GM19397 (cell line): ENCODE results near the gene PDE2A.

Experiments
- ATAC-seq: cut with Tn5 transposase; IDR thresholded peaks from one replicate; pipeline ENCODE4 v1.9.1; 2021; ENCODE audit warnings: mild to moderate bottlenecking, moderate library complexity; ENCODE audit not compliant: unreplicated experiment

PDE2A gene

DNA sequence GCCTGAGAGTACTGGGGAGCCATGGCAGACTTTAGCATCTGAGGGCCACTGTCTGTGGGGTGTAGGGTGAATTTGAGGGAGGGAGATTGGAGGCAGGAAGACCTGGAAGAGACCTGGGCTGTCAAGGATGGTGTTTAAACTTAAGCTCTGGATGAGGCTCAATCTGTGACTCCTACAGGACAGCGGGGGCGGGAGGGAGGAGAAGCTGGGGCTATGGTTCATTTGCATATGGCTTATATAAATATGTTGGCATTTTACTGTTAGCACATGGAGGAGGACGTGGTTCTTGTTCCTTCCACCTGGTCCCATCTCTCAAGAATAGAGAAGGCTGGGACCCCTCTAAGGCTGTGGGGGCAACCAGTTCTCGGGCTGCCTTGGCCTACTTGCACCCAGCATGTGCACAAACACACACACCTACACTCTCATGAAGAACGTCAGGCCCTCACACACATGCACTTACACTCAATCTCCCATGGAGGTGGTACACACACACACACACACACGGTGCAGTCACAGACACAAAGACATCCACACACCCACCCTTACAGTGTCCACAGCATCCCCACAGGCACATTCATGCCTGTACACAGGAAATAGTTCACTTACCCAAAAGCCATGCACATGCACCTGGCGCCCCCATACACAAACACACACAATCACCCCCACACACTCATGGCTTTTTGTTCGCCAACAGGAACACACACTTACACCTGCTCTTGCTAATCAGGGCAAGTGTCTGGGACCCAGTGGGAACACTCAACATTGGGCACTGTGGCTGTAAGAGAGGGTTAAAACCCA, 81.3 kb downstream of the PDE2A start:
- no peak for ATAC-seq

DNA sequence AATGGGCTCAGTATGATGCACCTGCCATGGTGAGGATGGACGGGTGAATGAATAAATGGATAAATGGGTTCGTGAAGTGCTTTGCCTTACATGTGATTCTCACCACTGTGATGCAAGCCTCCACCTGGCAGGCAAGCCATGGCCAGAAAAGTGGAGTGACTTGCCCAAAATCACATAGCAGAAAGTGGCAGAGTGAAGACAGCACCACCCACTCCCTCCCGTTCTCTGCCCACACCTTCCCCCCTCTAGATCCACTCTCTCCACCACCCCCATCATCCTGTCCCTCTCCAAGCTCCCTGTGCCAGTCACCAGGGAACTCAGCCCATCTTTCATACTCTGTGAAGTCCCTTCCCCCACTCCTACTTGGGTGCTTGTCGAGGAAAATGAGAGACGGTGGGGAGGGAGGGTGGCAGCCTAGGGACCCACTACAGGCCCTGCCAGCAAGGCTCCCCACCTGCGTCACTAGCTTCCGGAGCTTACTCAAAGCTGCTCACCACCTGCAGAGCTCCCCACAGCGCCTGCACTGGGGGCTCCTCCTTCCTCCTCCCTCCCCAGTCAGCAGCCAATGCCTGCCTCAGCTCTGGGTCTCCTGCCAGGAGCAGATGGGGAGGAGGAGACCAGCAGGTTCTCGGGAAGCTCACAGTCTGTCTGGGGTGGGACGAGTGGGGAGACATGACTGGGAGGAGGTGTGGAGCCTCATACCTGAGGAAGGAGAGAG, 82.3 kb downstream of the PDE2A start:
- no peak for ATAC-seq

DNA sequence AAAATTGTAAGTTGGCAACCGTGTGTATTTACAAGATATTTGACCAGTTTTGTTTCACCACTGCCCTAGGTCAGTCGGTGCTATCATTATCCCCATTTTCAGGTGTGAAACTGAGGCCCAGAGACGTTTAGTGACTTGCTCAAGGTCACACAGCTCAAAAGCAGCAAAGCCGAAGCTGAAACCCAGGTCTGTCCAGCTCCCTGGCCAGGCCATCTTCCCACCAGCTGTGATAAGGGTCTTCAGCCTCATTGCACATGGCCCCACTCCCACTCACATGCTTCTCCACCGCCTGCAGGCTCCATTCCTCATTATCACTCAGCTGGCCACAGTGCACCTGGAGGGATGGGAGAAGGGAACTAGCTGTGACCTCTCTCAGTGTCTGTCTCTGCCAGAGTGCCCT, 83.2 kb downstream of the PDE2A start:
- ATAC-seq = no peak

DNA sequence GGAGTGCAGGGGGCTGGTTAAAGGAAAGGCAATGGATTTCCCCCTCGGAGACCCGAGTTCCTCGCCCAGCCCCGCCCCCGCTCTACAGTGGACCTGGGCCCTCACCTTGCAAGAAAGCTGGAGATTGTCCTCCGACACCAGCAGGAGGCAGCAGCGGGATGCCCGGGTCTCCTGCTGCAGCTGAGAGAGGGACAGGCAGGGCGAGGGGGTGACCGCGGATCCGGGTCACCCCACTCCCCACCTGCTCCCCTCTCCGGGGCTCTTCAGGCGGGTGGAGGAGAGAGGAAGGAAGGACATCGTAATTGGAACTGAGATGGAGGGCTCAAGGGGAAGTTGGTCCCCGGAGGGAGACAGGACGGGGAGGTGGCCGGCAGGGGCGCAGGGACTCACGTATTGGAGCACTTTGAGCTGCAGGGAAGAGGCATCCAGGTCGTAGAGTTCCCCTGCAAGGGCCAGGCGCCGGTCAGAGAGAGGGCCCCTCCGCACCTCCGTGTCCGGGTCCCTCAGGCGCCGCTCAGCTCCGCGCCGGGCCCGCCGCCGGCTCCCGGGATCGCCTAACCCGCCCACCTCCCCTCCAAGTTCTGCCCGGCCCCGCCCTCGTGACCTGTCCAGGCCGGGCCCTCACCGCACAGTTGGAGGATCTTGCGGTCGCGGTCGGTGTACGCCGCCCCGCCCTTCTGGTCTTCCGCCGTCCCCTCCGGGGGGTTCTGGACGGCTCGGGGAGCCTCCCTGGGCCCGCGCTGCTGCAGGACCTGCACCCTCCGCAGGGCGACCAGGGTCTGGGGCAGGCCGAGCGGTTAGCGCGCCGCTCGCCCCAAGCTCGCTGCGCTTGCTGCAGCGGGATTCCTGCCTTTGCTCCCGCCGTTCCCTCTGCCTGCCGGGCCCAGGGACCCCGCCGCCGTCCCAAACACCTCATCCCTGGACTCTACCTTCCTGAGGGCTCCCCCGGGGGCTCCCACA, 84.1 kb downstream of the PDE2A start:
- ATAC-seq = no peak

DNA sequence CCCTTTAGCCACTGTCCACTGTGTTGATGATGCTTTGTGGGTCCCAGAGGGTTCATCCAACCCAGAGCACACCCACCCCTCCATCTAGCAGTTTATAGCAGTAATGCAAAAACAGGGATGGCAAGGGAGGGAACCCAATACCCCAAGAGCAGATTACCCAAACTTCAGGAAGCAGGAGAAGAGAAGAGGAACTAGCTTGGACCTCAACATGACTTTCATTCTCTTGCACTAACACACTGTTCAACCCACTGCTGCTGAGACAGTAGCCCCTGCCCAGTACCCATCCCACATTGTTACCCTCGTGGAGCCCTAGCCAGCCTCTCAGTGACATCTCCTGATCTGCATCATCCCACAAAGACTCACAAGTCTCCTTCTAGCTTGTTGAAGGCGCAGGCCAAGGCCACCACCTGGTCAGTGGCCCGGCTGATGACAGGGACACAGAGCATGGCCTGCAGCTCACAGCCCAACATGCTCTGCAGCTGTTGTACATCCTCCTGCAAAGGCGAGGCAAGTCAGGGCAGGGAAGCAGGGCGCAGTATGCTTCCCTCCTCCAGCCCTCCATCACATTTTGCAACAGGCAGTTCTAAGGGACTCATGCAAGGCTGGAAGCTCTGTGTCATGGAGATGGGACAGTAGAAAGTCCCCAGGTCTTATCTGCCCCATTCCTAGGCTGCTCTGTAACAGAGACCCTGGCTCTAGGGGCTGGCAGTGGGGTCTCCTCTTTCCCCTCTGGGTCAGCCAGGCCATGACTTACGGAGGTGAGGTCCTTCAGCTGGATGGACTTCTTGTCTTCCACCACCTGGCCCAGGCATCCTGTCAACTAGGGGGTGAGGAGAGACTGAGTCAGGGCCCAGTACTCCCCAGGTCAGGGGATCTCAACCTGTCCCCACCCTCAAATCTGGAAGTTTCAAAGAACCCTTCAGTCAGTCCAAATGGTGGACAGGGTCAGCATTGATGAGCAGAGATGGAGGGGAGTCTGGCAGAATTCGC, 85.5 kb downstream of the PDE2A start:
- no peak for ATAC-seq

DNA sequence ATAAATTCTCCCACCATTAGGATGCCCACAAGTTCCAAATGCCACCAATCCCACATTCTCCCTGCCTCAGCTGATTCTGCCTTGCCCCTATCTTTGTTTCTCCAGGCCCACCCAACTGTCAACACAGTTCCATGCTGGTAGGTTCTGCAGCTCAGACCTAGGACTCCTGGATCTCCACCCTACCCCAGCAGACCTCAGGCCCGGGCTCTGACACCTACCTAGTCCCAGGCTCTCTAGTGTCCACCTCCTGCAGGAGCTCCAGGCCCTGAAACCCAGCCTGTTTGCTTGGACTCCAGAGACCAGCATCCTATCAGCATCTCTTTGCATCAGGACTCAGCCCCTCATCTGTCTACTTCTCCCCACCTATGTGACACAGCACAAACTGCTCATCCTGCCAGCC, 86.5 kb downstream of the PDE2A start:
- no peak for ATAC-seq

DNA sequence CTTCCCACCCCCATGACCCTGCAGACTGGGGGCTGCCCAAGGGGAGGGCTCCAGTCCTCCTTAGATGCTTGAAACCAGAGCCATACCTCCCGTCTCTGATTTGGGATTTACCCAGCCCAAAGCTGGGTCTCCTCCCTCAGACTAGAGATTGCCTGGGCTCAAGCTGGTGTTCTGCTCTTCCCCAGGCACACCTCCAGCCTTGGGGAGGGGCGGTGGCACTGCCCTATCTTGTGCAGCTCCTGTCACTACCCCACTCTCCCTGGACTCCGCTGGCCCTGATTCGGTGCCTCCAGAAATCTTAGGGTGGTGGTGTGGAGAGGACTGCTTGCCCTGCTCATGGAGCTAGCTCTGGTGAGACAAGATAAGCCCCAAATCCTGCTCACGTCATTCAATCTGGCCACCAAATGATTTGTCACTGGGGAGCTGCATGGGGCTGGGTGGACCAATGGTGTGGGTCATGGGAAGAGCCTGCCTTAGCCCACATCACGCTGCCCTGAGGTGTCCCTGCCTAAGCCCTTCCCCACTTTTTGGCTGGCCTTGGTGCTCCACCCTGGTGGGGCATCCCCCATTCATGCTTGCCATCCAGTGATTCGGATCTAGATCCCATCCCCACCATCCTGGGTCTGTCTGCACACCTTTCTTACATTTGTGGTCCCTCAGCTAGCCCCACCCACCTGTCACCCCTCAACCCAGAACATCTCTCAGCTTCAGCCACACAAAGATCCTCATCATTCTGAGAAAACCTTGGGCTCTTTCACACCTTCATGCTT, 87.7 kb downstream of the PDE2A start:
- no peak for ATAC-seq

DNA sequence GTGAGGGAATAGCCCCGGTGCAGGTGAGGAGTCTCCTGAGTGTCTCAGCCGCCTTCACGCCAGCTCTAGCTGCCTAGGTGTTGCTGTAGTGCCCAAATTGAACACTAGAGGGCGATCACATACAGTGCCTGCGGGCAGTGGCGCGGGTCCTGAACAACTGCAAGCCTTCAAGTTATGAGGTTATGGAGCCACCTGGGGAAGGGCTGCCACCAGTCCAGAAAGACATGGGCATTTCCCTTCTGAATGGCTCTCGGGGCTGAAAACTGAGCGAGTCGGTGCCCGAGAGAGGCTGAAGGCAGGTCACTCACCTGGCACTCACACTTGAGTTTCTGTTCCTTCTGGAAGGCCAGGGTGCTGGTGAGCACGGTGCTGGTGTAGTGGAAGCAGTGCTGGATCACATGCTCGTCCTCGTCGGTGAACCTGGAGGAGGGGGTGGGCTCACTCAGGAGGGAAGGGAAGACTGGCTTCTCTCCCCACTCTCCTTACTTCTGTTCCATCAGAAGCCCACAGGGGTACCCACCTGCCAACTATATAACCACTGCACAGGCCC, 88.4 kb downstream of the PDE2A start:
- no peak for ATAC-seq

DNA sequence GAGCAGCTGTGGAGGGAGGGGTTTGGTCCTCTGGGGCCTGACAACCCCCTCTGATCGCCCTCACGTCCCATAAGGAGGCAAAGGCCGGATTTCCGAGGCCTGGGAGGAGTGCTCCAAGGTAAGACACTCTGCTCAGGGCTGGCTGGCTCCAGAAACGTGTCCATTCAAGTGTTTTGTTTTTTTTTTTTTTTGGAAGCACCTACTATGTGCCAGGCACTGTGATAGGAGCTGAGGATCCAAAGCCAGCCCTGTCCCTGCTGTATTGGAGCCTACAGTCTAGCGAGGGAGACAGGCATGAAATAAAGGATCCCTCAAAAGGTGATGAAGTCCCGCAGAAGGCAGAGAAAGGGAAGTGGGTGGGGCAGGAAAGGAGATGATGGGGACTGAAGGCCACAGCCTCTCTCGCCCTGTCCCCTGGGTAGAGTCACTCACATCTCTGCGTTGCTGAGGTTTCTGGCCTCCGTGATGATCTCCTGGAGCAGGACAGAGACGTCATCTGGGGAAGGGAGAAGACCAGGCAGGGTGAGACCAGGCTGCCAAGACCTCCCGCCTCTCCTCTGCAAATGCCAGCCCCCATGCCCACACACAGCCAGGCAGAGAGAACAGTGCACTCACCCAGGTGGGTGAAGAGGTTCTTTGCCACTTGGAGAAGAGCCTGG, 89.2 kb downstream of the PDE2A start:
- no peak for ATAC-seq

DNA sequence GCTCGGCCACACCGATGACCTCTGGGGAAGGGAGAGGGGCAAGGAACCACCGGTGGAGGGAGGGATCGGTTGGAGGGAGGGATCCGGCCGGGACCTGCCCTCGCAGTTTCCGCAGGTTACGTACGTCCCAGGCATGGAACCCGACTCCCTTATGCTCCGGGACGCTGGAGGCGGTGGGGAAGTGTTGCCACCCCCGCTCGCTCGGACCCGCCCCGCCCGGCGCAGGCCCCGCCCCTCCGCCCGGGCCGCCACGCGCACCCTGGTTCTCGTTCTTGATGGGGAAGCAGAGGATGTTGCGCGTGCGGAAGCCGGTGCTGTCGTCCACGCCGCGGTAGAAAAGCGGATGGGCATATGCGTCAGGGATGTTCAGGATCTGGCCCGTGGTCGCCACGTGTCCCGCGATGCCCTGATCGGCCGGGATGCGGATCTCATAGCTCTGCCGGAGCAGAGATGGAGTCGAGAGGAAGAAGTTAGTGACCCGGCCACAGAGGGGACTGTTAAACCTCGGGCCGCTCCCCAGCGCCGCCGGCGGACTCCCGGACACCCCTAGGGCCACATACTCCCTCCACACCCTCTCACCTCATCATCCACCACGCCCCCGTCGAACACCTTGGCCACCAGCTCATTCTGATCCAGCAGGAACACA, 89.8 kb downstream of the PDE2A start:
- ATAC-seq = no peak

DNA sequence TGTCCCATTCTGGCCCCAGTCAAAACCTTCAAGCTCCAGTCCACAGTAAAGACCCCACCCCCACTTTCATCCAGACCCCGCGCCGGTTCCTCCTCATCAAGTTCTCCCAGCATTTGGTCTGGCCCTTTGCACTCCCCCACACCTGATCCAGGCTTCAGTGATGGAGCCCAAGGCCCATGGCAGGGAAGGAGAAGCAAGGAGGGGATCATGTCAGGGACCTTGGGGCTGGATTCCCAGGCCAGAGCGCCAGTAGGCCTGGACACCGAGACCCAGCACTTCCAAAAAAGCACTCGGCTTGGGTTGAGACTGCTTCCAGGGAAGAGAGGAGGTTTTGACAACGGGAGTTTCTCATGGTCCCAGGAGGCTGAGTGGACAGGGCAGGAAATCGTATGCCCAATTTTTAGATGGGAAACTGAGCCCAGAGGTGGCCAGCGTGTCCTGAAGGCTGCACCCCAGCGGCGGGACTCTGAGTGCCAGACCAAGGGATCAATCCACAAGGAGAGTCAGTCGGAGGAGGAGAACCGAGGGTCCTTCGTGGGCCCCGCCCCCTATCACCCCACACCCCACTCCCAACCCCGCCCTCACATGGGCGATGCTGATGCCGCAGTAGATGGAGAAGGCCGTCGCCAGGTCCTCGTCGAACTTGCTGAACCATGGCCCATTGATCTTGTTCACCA, 90.5 kb downstream of the PDE2A start:
- ATAC-seq = no peak

DNA sequence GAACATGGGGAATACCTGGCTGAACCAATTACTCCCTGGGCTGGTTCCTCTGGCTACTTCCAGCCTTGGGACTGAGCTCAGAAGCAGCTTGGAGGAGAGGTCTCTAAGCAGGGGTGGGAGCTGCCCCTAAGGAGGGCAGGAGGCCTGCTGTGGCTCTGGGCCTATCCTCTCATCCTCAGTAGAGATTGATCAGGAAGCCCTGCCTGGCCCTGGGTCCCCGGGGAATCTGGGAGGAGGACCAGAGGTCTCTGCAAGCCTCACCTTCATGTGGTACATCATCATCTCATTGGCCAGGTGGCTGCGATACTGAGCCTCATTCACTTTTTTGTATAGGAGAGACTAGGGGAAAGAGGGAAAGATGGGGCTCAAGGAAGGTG, 91.1 kb downstream of the PDE2A start:
- ATAC-seq = no peak

DNA sequence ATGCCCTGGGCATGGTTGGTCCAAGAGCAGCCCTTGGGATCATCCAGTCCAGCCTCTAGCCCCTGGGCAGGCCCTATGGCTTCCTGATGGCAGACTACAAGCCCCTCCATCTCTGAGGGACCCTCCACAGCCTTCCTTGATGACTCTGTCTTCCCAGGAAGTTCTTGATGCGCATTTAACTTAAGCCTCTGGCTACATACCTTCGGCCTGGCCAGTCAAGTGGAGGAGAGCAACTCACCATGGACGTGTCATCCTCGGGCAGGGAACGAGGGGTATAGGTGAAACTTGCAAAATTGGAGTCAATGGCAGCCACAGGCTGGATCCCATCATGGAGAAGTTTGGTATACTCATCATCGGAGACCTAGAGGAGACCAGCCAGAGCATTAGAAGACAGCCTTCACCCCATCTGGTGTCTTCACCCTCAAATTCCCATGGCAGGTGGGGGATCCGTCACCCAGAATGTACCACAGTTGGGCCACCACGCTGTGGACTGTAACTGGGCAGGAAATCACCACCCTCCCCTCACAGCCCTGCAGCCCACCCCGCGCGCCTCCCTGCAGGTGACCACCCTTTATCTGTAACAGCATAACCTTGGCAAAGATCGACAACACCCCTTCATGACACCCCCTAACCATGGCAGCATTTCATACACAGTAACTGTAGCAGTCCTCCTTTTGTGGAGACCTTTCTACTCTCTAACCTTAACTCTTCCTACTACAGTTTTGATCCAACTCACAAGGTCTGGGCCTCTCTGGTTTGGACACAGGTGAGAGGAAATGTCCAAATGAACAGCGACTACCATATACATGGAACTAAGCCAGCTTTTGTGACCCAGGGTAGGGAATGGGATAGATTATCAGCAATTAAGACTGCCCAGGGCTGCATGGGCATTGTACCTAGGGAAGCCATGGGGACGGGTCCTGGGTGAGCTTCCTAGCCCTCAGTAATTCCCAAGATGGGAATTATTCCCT, 91.7 kb downstream of the PDE2A start:
- no peak for ATAC-seq

DNA sequence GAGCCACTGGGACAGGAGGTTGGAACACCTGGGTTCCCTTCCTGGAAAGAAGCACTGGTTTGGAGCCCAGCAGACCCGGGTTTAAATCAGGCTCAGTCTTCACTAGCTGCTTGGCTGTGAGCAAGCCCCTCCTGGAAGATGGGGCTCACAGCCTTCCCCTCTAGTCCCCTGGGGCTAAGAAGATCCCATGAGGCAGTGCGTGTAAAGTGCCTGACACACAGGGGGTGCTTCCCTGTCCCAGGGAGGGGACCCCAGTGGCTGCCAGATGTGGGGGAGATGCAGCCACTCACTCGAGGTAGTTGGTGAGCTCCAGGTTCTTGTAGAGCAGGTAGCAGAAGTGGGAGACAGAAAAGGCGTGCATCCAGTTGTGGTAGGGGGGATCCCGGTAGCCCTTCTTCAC, 93.2 kb downstream of the PDE2A start:
- ATAC-seq = no peak

DNA sequence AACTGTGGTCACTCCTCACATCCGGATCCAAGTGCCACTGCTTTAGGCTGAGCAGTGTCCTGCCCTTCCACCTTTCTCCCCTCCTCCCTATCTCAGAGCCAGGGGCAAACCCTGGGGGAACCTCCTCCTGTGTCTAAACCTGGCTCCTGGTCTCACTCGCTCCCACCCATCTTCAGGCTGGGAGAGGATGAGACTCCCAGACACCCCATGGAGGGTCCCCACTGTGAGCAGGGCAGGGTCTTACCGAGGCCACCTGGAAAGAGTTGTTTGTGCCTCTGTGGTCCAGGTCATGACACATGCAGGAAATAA, 93.6 kb downstream of the PDE2A start:
- no peak for ATAC-seq

DNA sequence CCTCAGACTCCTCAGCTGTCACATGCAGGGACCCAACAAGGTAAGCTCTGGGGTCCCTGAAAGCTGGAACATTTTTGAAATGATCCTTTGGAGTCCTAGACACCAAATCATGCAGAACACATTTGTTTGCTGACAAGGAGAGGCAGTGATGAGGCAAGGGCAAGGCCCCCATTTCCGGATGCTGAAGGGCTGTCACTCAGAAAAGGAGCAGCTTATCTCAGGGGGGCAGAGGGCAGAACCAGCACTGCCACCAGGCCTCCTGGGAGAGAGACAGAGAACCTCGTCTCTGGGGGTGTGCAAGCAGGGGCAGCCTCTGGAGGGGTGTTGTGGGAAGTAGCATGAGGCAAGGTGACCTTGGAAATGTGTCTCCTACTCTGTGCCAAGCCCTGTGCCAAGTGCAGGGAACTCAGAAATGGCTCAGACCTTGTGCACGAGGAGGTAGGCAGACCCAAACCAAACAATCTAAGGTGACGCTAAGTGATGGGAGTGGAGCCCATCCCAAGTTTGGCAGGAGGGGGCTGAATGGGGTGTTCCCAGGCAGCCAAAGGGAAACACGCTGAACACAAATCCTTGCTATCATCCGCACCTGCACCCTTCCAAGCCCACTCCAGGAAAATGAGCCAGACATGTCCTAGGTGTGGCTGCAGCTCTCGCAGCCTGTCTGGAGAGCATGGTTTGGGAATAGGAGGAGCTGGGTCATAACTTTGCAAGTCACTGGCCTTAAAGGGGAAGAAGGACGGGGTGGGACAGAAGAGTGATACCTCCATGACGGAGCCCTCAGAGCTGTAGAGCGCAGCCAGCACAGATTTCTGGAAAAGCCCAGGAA, 94.2 kb downstream of the PDE2A start:
- no peak for ATAC-seq
